HG02943 (cell line): ENCODE measurements around the gene PLEKHH2.
"Not testable (repeated sequence)": the region's sequence is repeated elsewhere in the genome, so short reads cannot be mapped to it uniquely, and the experiment has no call there.

Experiments
- ATAC-seq: cut with Tn5 transposase; IDR thresholded peaks from one replicate; pipeline ENCODE4 v1.9.1; 2021; ENCODE audit warnings: mild to moderate bottlenecking, low read depth, moderate library complexity; ENCODE audit not compliant: unreplicated experiment

Gene PLEKHH2

DNA sequence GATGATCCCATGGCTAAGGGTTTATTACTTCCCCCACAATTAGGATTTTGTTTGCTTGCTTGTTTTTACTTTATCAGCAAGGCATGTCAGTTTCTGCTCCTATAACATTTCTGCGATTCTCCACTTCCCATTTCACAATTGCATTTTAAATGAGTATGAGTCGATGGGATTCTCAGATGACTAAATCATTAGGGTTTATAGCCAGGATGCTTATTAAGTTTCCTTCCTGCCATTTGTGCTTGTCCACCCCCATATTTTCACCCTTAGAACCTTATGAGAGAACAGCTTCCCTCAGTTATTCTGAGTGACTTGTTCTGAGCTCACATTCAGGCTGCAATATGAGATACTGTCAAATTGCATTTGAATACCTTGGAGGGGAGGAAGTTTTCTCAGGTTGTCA lies 77.1 kb downstream of the PLEKHH2 start:
- ATAC-seq = no peak

GRCh38 chr2:43715300-43716098 lies 78.4 kb downstream of the PLEKHH2 start:
- no peak for ATAC-seq

DNA sequence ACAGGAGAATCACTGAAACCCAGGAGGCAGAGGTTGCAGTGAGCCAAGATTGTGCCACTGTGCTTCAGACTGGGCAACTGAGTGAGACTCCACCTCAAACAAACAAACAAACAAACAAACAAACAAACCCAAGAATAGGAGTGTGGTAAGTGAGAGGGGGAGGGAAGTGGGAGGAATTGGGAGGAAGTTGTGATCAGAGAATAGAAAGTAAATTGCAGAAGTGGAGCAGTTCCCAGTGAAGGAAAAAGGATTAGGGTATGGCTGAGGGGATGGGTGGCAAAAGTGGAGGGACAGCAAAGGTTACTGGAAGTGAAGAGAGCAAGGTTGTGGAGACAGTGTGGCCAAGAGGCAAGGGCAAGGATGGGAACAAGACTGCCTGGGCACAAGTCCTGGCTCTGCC lies 80.3 kb downstream of the PLEKHH2 start:
- no peak for ATAC-seq

DNA sequence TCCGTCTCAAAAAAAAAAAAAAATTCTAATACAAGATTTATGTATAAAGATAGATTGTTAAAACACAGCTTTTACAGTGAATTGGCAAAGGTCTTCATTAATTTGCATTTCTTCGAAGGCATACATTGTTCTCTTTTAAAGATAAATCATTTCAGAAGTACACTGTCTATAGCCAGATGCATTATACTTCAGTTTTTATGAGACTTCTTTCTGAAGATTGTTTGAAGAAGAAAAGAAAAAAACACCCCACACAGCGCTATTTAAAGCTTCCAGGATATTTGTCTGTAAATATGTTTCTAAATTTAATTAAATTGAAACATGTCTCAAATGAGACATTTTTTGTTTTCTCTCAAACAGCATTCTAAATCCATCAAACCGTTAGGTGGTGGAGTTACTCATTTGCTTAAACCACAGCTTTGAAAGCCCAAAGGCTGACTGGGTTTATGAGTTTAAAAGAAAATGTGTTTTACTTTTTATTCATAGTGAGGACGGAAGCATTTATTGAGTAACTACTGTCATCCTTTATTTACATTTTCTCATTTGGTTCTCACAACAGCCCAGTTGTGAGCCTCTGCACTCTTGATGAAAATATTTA lies 81.6 kb downstream of the PLEKHH2 start:
- no peak for ATAC-seq

GRCh38 chr2:43724728-43725526 lies 87.9 kb downstream of the PLEKHH2 start:
- ATAC-seq = no peak

DNA sequence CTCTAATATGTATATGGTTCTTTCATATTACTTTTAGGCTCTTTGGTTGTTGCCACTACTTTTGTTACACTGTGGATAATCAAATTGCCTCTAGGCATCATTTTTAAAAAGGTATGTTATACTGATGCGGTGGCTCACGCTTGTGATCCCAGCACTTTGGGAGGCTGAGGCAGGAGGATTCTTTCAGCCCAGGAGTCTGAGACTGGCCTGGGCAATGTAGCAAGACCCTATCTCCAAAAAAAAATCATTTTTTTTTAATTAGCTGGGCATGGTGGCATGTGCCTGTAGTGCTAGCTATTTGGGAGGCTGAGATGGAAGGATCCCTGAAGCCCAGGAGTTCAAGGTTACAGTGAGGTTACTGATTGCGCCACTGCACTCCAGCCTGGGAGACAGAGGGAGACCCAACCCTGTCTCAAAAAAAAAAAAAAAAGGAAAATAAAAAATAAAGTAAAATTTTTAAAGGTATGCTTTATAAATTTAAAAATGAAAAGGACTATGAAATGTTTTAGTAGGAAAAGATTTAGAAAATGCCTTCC lies 88.7 kb downstream of the PLEKHH2 start:
- ATAC-seq = no peak

DNA sequence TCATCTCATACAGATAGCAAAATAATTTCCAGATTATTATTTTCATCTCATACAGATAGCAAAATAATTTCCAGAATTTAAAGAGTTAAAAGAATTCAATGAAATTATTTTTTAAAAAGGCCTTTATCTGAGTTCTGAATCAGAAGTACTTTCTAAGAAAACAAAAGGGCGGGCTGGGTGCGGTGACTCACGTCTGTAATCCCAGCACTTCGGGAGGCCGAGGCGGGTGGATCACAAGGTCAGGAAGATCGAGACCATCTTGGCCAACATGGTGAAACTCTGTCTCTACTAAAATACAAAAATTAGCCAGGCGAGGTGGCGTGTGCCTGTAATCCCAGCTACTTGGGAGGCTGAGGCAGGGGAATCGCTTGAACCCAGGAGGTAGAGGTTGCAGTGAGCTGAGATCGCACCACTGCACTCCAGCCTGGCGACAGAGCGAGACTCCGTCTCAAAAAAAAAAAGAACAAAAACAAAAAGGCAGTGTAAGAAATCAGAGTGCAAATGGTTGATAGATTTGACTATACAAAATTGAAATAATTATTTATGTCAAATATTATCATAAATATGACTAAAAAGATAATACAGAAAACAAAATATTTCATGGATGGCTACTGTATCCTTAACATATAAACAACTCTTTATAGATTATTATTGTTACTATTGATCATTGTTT lies 90.0 kb downstream of the PLEKHH2 start:
- not testable (repeated sequence) for ATAC-seq

- ATAC-seq = no peak
These were observed 90.6 kb downstream of the PLEKHH2 start for GRCh38 chr2:43727634-43728014.

GRCh38 chr2:43729491-43730174 lies 92.6 kb downstream of the PLEKHH2 start:
- no peak for ATAC-seq

- ATAC-seq = no peak
These were observed 94.2 kb downstream of the PLEKHH2 start for GRCh38 chr2:43731211-43731610.

- no peak for ATAC-seq
These were observed 99.6 kb downstream of the PLEKHH2 start for GRCh38 chr2:43736637-43737036.

GRCh38 chr2:43737097-43737854 lies 100.2 kb downstream of the PLEKHH2 start:
- no peak for ATAC-seq

DNA sequence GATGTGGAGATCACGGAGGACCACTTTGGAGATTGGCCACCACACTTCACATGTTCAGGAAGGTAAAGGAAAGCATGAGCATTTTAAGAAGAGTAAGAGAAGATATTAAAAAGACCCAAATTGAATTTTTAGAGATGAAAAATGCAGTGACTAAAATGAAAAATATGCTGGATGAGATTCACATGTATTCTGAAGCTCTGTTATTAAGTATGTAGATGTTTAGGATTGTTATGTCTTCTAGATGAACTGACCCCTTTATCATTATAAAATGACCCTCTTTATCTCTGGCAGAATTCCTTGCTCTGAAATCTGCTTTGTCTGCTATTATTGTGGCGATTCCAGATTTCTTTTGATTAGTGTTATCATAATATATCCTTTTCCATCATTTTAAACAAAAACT lies 100.8 kb downstream of the PLEKHH2 start:
- no peak for ATAC-seq

DNA sequence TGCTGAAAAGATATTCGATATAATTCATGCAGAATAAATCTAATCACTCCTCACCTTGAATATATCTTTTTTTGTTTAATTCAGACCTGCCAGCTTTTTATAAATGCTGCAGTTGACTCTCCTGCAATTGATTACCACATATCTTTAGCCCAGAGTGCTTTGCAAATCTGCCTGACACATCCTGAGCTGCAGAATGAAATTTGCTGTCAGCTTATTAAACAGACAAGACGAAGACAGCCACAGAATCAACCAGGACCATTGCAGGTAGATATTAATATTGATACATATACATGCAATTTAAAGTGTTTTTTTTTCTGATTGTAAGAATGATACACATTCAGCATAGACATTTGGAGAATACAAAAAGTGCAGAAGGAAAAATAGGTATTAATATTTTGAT lies 101.2 kb downstream of the PLEKHH2 start:
- no peak for ATAC-seq

GRCh38 chr2:43743706-43744105 lies 106.6 kb downstream of the PLEKHH2 start:
- ATAC-seq = no peak

DNA sequence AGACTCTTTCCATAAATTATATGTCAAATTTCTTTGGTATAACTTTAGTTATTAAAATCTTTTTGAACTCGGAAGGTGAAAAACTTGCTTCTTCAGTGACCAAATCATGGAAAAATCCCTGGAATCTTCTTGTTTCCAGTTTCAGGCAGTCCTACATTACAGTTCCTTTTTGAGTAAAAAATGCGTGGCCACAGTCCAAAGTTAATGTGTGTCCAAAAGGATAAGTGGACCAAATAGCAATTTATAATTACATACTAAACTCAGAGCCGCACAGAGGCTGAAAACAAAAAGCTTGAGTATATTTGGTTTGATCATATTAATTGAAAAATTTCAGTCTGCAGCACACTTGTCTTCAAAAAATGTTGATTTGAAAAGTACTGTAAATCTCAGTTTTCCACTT lies 108.4 kb downstream of the PLEKHH2 start:
- ATAC-seq = no peak

DNA sequence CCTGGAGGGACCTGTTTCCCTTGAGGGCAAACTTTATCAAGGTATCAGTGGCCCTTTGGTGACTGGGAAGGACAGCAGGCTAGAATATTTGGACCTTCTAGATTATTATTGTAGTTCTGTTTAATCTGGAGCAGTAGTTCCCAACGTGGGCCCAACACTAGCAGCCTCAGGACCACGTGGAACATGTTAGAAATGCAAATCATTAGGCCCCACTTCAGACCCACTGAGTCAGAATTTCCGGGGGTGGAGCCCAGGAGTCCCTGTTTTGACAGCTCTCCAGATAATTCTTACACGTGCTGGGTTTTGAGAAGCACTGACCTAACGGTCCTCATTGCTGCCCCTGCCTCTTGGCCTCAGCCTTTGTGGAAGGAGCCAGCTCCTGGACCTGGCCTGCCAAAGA lies 111.3 kb downstream of the PLEKHH2 start:
- ATAC-seq = no peak

- ATAC-seq = no peak
These were observed 112.5 kb downstream of the PLEKHH2 start for GRCh38 chr2:43749583-43749982.

DNA sequence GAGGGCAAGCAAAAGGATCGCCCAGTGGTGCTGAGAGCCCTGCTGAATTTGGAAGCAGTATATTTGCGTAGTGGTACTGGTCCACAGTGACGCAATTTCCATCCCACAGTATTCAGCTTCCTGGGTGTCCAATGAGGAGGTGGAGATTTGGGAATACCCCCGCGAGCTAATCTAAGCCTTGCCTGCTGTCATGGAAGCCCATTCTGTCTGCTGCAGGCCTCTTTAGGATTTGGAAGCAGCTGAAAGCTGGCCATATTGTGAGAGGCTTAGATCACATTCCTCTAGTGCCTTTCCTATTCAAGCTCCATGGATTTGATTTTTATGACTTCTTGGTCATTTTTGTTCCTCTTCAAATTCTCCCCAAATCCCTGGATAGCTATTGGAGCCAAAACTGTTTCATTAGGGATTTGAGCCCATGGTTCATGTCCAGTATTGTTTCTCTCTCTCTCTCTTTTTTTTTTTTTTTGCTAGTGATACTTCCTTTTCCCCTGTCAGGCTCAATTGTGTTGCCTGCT lies 114.5 kb downstream of the PLEKHH2 start:
- no peak for ATAC-seq
